ENCODE results near the gene COA8.

DNA sequence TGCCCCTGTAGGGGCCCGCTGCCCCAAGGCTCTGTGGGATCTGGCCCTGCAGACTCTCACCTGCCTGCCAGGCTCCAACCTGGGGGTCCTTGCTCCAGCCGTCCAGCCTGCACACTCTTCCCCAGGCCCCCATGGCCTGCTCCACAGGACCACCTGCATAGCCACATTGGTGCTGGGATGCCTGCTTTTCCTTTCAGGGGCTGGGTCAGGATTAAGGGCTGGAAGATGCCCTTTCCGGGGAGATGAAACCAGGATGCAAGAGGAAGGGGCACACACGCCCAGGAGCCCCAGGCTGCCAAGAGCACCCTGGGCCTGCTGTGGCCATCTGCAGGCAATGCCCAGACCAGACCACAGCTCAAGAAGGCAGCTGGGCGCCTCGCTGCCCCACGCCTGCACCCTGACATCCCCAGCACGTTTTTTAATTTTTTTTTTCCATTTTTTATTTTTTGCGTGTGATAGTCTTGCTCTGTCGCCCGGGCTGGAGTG is 15.3 kb upstream of the COA8 start:
- no peak for TF ChIP-seq POLR2A (IDR thresholded peaks at IDR 0.05; ENCODE audit: low read depth, low read length)
- no peak for TF ChIP-seq TAF1 (IDR thresholded peaks at IDR 0.05; ENCODE audit: borderline replicate concordance, low read depth, low read length)
